Measurements from ENCODE around the gene WDR91. TPM values are rescaled to one million over a fixed set of nuclear protein-coding genes. Genes with fewer than 3 reads are reported as not detected.

WDR91 gene
- total RNA-seq, 3 donors from 2014 or later (not counting 1 experiment from before 2014, with no cell fraction given), result 28.7 to 42.0 (median 39.2) TPM

DNA sequence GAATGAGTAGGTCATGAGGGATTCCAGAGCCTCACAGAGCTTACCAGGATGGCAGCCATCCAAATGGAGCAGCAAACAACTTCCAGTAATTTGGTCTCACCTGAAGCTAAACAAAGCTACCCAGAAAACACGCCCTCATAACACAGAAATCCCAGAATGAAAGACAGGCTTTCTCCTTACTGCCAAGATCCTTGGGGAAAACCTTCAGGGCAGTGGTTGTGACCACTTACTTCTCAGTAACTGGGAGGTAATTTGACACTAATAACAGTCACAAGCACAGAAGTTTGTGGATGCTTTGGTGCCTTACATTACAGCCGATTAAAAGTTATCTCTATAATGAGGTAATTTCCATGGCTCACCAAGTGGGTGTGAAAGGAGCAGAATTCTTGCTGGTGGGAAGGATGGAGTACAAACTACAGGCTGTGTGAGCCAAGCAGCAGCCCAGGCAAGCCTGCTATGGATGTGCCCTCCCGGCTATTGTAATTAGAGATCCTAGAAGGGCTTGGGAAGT is 10.4 kb downstream of the WDR91 start:
- Histone ChIP-seq H3K9me3 (ENCODE audit: control insufficient read depth, insufficient read depth, low read length) (no peaks in the 10 kb centered on the region), H3K4me3 (ENCODE audit: low read length) (no peak overlapping the region), H3K4me1 (ENCODE audit: control insufficient read depth, insufficient read depth, low read length) (no peaks in the 10 kb centered on the region), H3K27ac (ENCODE audit: low read length) (no peak overlapping the region), H3K27me3 (ENCODE audit: control insufficient read depth, insufficient read depth, low read length) (no peaks in the 10 kb centered on the region), H3K36me3 (ENCODE audit: control insufficient read depth, insufficient read depth, low read length) (peaks cover 58% of the 10 kb centered on the region)
- Mint-ChIP-seq H3K4me3 (no peak overlapping the region), H3K27me3 (ENCODE audit: low read depth in 2 of 2) (no peaks in the 10 kb centered on the region), H3K4me1 (no peaks in the 10 kb centered on the region), H3K9me3 (no peaks in the 10 kb centered on the region), H3K27ac (no peak overlapping the region), H3K36me3 (peaks cover 6% of the 10 kb centered on the region)
- 97% methylated on average over 3 of the region's 3 CpGs for WGBS (ENCODE audit: insufficient coverage)
- intact Hi-C loops (cut with micrococcal nuclease), result no loop called here
- TF ChIP-seq, protein P1, sequence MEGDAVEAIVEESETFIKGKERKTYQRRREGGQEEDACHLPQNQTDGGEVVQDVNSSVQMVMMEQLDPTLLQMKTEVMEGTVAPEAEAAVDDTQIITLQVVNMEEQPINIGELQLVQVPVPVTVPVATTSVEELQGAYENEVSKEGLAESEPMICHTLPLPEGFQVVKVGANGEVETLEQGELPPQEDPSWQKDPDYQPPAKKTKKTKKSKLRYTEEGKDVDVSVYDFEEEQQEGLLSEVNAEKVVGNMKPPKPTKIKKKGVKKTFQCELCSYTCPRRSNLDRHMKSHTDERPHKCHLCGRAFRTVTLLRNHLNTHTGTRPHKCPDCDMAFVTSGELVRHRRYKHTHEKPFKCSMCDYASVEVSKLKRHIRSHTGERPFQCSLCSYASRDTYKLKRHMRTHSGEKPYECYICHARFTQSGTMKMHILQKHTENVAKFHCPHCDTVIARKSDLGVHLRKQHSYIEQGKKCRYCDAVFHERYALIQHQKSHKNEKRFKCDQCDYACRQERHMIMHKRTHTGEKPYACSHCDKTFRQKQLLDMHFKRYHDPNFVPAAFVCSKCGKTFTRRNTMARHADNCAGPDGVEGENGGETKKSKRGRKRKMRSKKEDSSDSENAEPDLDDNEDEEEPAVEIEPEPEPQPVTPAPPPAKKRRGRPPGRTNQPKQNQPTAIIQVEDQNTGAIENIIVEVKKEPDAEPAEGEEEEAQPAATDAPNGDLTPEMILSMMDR (IDR thresholded peaks at IDR 0.05), result no peak
- DNase-seq (no peak), ATAC-seq (no peak)

DNA sequence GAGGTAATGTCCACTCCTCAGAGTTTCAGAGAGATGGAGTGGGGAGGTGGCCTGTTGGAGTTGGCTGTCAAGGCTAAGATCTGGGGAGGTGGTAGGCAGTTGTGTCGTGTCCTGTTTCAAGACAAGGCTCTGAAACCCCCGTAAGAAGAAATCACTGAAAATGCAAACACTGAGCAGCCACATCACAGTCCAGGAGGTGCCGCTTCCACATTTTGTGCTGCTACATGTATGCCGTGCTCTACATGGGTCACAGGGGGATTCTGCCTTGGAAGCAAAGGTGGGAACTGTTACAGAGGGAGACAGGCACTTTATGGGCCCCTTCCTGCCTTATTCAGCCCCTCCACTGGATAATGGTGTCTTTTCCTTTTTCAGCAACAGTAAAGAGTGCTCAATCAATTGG is 11.9 kb downstream of the WDR91 start:
- Histone ChIP-seq H3K27me3 (ENCODE audit: control insufficient read depth, insufficient read depth, low read length) (no peaks in the 10 kb centered on the region), H3K36me3 (ENCODE audit: control insufficient read depth, insufficient read depth, low read length) (peaks cover 65% of the 10 kb centered on the region), H3K4me3 (ENCODE audit: low read length) (no peak overlapping the region), H3K9me3 (ENCODE audit: control insufficient read depth, insufficient read depth, low read length) (no peaks in the 10 kb centered on the region), H3K4me1 (ENCODE audit: control insufficient read depth, insufficient read depth, low read length) (no peaks in the 10 kb centered on the region), H3K27ac (ENCODE audit: low read length) (no peak overlapping the region)
- no peak for DNase-seq
- Mint-ChIP-seq H3K27me3 (ENCODE audit: low read depth in 2 of 2) (no peaks in the 10 kb centered on the region), H3K9me3 (no peaks in the 10 kb centered on the region), H3K27ac (no peak overlapping the region), H3K4me1 (no peaks in the 10 kb centered on the region), H3K4me3 (no peak overlapping the region), H3K36me3 (peaks cover 6% of the 10 kb centered on the region)
- WGBS (ENCODE audit: insufficient coverage), result 97% methylated on average over 4 of the region's 4 CpGs
- TF ChIP-seq, protein P1 (IDR thresholded peaks at IDR 0.05), result no peak
- intact Hi-C loops (cut with micrococcal nuclease), result no loop called here
- ATAC-seq, result no peak

DNA sequence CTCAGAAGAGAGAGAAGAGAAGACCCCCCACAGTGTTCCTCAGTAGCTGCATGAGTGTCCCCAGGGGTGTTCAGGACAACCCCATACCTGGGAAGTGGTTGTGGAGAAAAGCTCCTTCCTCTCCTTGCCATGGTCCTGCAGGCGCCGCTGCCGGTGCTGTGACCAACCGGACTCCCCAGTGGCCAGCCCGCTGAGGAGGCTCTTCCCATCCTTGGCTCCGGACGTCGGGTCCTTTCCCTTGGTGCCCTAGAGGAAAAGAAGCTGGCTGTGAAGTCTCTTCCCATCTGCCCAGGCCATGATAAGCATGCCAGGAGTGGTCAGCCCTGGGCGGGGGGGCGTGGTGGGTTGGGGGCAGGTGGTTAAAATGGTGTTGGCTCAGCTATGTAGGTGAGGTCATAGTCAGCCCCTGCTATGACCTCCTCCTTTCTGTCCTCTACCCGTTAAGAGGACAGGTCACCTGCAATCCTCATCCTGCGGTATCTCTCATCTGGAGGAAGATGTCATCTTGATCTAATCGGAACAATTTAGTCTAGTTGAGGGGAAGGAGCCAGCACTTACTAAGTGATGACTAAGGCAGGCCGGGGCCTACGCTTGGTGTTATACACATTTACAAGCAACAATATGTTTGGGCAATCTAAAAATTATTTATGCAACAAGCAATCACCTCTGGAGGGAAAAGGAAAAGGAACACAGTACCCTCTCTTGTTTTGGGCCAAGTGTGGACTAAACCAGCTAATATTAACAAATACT is 13.2 kb downstream of the WDR91 start:
- Histone ChIP-seq H3K4me1 (ENCODE audit: control insufficient read depth, insufficient read depth, low read length) (no peaks in the 10 kb centered on the region), H3K36me3 (ENCODE audit: control insufficient read depth, insufficient read depth, low read length) (peaks cover 67% of the 10 kb centered on the region), H3K9me3 (ENCODE audit: control insufficient read depth, insufficient read depth, low read length) (no peaks in the 10 kb centered on the region), H3K27me3 (ENCODE audit: control insufficient read depth, insufficient read depth, low read length) (no peaks in the 10 kb centered on the region), H3K4me3 (ENCODE audit: low read length) (no peak overlapping the region), H3K27ac (ENCODE audit: low read length) (no peak overlapping the region)
- Mint-ChIP-seq H3K27ac (no peak overlapping the region), H3K4me3 (no peak overlapping the region), H3K4me1 (no peaks in the 10 kb centered on the region), H3K9me3 (no peaks in the 10 kb centered on the region), H3K27me3 (ENCODE audit: low read depth in 2 of 2) (no peaks in the 10 kb centered on the region), H3K36me3 (peaks cover 8% of the 10 kb centered on the region)
- 96% methylated on average over 14 of the region's 15 CpGs for WGBS (ENCODE audit: insufficient coverage)
- intact Hi-C loops (cut with micrococcal nuclease), result no loop called here
- no peak for ATAC-seq
- DNase-seq, result no peak
- TF ChIP-seq, protein P1 (IDR thresholded peaks at IDR 0.05), result no peak
